ENCODE measurements around the gene HACL1.

HACL1 gene

DNA sequence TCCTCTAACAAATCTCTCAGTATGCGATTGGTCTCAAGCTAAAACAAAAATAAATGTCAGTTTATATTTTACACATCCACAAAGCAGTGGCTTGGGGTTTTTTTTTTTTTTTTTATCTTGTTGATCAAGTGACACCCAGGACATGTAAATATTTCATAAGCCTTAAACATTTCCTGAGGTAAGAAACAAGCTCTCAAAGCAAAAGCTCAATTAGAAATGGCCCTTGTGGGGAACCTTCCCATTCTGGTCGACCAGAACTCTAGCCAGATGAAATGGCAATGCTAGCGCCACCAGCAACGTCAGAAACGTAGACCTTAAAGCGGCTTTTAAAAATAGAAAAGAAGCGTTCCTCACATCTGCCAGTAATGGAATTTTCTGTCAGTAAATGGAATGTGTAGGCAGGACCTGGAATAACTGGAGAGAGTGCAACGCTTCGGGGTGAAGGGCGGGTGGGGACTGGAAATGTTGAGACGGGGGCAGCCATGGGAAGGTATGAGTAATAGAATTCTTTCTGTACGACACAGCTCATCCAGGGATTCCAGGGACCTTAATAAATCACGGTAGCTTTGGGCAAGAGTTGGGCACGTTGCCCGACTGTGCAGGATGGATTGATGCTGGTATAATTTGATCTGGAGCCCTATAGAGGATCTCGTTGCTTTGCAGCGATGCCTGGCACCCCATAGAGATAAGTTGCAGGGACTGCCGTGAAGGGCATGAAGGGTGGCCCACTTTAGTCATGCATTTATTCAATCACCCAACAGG is 44.6 kb upstream of the HACL1 start:
- no peak overlapping the region for H3K4me3 ChIP-seq (ENCODE audit: low read depth, low read length)
- in situ Hi-C loops (cut with HindIII; ENCODE audit: low sequenced_read_pairs), result loop anchor here (25.0 kb wide), 1 partner anchor 591 kb away; no protein-coding TSS in a partner anchor
- TF ChIP-seq, protein P1, sequence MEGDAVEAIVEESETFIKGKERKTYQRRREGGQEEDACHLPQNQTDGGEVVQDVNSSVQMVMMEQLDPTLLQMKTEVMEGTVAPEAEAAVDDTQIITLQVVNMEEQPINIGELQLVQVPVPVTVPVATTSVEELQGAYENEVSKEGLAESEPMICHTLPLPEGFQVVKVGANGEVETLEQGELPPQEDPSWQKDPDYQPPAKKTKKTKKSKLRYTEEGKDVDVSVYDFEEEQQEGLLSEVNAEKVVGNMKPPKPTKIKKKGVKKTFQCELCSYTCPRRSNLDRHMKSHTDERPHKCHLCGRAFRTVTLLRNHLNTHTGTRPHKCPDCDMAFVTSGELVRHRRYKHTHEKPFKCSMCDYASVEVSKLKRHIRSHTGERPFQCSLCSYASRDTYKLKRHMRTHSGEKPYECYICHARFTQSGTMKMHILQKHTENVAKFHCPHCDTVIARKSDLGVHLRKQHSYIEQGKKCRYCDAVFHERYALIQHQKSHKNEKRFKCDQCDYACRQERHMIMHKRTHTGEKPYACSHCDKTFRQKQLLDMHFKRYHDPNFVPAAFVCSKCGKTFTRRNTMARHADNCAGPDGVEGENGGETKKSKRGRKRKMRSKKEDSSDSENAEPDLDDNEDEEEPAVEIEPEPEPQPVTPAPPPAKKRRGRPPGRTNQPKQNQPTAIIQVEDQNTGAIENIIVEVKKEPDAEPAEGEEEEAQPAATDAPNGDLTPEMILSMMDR (IDR thresholded peaks at IDR 0.05; ENCODE audit: low read depth, low read length, missing control alignments), result no peak
- DNase-seq (ENCODE audit: low read depth), result no peak

DNA sequence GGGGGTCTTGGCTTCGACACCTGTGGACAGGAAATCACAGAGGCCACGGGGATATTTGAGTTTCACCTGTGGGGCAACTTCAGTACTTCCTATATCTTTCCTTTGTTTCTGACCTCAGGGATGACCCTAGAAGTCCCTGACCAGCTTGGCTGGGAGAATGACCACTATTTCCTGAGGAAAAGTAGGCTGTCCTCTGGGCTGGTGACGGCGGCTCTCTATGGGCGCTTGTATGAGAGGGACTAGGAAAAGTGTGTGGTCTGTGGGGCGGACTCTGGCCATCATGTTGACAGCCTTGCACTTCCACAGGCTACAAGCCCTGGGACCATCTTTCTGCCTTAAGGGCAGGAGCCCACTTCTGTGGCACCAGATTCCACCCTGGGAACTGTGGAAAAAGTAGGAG is 43.9 kb upstream of the HACL1 start:
- TF ChIP-seq, protein P1 (IDR thresholded peaks at IDR 0.05; ENCODE audit: low read depth, low read length, missing control alignments), result no peak
- no peak overlapping the region for H3K4me3 ChIP-seq (ENCODE audit: low read depth, low read length)
- in situ Hi-C loops (cut with HindIII; ENCODE audit: low sequenced_read_pairs), result loop anchor here (25.0 kb wide), 1 partner anchor 592 kb away; no protein-coding TSS in a partner anchor
- no peak for DNase-seq (ENCODE audit: low read depth)

DNA sequence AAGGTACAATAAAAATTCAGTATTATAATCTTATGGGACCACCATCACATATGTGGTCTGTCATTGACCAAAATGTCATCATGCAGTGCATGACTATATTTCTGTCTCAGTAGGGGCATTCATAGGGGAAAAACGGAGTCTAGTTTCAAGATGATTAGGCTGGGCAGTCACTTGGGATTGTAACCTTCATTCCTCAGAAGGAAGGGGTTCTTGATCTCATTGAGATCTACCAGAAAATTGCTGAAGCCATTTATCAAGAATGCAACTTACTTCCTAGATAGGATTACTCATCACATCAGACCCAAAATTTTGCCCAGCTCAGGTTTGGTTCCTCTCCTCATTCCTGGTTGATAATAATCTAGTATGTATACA is 37.5 kb upstream of the HACL1 start:
- TF ChIP-seq, protein P1 (IDR thresholded peaks at IDR 0.05; ENCODE audit: low read depth, low read length, missing control alignments), result no peak
- in situ Hi-C loops (cut with HindIII; ENCODE audit: low sequenced_read_pairs), result loop anchor here (5.0 to 25.0 kb wide), 2 partner anchors 33 to 598 kb away; no protein-coding TSS in a partner anchor
- H3K4me3 ChIP-seq (ENCODE audit: low read depth, low read length), result no peak overlapping the region

DNA sequence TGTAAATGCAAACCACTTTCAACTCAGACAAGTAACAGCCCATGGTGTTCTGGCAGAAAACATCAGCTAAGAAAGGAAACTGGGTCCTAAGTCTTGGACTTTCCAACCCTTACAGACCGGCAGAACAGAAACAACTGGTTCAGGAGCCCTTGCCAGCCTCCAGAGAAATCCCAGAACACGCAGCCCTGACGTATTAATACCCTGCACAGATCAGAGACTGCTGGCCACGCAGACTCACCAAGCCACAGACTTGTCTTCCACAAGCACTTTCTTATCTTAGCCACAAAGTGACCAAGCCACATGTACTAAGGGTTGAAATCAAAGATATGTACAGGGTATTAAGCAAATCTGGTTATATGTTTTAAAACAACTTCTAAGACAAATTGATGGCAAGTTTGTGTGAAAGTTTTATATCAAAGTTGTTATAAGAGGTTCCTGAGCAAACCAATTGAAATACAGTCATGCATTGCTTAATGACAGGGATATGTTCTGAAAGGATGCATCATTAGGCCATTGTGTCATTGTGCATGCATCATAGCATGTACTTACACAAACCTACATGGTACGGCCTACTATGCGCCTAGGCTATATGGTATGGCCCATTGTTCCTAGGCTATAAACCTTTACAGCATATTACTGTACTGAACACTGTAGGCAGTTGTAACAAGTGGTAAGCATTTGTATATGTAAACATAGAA is 37.0 kb upstream of the HACL1 start:
- no peak overlapping the region for H3K4me3 ChIP-seq (ENCODE audit: low read depth, low read length)
- TF ChIP-seq, protein P1 (IDR thresholded peaks at IDR 0.05; ENCODE audit: low read depth, low read length, missing control alignments), result no peak
- in situ Hi-C loops (cut with HindIII; ENCODE audit: low sequenced_read_pairs), result loop anchor here (5.0 to 25.0 kb wide), 2 partner anchors 34 to 599 kb away; no protein-coding TSS in a partner anchor
- DNase-seq (ENCODE audit: low read depth), result no peak

More for the DNA sequence above, 37.5 kb upstream of the HACL1 start:
- DNase-seq (ENCODE audit: low read depth), result no peak

DNA sequence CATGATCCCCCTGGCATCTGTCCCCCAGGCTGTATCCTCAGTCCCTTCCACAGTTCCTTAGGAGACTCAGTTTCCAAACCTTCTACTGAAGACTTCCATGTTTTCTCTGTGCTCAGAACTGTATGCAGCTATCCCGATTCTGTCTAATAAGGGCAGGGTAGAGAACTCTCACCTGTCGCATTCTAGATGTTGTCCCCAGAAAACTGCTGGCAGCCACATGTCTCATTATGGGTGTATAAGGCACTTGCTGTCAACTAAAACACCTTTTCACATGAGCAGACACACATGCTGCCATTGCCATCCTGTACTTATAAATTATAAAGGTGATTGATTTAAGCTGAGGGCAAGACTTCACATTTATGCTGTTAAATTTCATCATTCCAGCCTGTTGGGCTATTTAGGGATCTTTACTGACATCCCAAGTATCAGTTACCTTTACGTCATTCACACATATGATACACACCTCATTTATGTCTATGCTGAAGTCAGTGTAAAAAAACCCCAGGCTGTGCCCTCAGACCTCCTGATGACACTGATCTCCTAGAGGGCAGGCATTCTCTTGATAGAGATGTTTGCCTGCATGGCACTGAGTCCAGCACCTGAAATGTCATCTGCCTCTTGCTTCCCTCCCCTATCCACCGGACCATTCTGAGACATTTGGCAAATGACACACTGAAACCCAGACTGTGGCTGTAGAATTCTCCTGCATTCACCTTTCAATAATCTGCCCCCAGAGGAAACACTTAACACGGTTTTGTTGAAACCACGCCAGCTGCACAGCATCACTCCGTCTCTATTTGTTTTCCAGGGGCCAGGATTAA is 36.0 kb upstream of the HACL1 start:
- TF ChIP-seq, protein P1 (IDR thresholded peaks at IDR 0.05; ENCODE audit: low read depth, low read length, missing control alignments), result no peak
- in situ Hi-C loops (cut with HindIII; ENCODE audit: low sequenced_read_pairs), result loop anchor here (5.0 to 25.0 kb wide), 2 partner anchors 35 to 600 kb away; no protein-coding TSS in a partner anchor
- H3K4me3 ChIP-seq (ENCODE audit: low read depth, low read length), result no peak overlapping the region
- no peak for DNase-seq (ENCODE audit: low read depth)
